KG1 (cell line): ENCODE data around the gene RANBP1.

Source experiments
- DNase-seq: peaks from one replicate; lab custom pipeline; 2025; lab: John Stamatoyannopoulos, UW

RANBP1 gene

DNA sequence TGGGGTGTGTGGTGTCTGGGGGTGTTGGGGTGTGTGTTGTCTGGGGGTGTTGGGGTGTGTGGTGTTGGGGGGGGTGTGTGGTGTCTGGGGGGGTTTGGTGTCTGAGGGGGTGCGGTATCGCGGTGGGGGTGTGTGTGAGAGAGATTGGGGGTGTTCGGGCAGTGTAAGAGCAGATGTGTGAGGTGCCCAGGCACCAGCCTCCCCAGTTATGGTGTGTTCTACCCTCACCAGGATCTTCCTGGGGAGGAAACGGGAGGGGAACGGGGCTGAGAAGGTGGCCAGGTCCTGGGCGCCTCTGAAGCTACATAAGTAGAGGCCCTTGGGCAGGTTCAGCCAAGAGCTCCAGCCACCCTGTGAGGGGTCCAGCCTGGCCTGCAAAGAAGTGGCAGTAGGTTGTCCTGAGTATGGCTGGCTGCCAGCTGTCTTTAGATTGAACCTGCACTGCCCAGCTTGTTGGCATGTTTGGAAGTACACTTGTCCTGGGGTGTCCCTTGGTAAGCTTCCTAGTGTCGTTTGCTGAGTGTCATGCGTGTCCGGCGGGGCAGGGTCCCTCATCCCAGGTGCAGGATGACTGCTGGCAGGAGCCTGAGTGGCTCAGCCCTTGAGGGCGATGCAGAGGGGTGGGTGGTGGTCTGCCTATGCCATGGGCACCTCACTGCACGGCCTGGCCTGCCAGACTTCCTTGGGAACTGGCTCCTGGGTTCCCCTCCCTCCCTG is 7.6 kb downstream of the RANBP1 start:
- no peak for DNase-seq

DNA sequence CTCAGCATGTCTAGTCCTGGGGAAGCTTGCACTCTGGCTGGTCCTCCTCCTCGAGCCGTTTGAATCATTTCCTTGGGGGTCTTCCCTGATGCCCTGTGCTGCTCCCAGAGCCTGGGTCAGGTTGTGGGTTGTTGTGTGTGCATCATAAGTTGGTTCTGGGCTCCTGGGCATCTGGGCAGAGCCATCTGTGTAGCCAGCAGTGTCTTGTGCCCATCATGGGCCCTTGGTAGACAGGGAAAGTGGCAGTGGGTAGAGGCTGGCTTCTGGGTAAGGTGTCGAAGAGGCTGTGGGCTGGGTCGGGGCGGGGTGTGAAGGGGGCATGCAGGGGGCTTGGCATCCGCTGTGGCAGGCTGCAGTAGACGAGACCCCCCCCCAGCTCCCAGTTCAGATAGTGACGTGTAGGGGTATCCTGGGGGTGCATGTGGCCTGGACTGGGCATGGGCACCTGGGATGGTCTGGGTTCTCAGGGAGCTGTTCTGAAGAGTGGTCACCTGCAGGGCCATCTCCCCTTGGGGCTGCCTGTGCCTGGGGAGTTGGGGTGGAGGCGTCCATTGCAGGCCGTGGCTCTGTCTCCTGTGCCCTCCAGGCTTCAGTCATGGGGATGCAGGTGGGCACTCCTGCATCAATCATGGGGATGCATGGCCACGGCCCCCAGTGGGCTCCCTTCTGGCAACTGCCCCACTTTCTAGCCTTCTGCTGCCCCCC is 8.3 kb downstream of the RANBP1 start:
- DNase-seq, result no peak

DNA sequence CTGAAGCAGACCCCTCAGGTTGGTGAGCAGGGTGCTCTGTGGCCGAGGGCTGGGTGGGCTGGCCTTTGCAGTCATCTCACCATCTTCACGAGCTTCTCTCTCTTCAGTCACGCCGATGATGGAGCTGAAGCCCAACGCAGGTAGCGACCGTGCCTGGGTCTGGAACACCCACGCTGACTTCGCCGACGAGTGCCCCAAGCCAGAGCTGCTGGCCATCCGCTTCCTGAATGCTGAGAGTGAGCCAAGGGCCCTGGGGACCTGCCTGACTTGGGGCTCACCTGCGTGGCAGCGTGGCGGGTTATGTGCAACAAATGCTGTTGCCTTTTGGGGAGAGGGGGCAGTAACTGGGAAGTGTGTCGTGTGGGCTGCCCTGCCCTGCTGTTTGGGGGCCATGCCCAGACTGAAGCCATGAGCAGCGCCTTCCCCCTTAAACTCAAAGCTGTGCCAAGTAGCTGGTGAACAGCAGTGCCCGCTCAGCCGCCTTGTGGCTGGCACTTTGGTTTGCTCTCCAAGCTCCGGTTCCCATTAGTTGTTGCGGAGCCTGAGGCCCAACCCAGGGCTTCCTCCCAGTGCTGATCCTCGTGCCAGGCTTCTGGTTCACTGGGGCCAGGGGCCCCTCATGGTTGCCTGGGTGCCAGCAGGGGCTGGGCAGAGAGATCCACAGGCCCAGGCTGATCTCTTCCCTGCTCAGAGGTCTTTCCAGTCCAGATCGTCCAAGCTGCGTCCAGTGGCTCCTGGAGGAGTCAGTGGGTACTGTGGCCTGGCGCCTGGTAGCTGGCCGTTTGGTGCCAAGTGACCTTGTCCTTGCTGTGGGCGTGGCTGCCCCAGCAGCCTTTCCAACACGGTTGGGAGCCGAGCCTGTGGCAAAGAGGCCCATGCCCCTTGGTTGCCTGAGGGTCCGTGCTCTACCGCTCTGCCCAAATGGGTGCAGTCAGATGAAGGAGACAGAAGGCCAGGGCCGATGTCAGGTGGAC is 9.6 kb downstream of the RANBP1 start:
- DNase-seq, result no peak

DNA sequence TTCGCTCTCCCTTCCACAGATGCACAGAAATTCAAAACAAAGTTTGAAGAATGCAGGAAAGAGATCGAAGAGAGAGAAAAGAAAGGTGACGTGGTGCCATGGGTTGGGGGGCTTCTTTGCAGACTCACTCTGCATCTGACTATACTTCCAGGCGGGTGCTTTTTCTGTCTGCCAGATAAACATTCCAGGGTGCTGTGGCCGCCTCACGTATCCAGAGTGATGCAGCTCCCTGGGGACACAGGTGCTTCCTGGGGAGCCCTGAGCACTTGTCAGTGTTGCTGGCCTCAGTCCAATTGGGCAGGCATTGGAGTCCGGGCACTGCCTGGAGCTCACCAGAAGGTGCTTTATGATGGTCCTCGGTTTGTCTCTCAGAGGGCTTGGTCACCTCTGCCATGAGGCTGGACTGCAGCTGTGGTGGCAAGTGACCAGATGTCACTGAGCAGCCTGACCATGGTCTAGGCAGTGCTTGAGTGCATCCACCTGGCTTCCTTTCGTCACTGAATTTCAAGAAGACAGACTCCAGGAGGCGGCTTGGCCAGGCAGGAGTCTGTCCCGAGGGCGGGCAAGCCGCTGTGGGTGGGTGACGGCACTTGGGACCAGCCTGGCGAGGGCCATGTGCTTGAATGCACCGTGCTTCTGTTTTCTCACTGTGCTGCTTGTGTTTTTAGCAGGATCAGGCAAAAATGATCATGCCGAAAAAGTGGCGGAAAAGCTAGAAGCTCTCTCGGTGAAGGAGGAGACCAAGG is 10.6 kb downstream of the RANBP1 start:
- DNase-seq, result no peak

DNA sequence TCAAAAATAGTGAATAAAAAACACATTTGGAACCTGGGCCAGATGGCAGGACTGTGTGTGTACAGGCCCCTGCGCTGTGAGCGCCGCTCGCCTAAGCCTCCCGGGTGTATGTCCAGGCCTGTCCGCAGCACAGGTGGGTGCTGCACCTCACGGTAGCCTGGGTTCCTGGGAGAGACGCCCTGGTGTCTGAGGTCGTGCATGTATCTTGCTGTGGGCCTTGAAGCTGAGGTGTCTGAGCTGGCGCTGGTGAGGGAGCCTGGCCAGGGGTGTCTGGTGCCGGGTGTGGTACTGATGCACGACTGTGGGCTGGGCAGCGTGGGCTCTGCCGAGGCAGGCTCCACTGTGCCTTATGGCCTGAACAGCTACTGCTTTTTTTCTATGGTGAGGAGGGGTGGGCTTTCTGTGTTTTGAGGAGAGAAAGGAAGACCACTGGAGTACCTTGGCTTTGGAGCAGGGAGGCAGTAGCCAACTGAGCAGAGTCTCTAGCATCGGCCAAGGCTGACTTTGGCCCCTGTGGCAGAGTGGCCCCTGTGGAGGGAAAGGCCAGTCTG is 11.5 kb downstream of the RANBP1 start:
- DNase-seq, result no peak

DNA sequence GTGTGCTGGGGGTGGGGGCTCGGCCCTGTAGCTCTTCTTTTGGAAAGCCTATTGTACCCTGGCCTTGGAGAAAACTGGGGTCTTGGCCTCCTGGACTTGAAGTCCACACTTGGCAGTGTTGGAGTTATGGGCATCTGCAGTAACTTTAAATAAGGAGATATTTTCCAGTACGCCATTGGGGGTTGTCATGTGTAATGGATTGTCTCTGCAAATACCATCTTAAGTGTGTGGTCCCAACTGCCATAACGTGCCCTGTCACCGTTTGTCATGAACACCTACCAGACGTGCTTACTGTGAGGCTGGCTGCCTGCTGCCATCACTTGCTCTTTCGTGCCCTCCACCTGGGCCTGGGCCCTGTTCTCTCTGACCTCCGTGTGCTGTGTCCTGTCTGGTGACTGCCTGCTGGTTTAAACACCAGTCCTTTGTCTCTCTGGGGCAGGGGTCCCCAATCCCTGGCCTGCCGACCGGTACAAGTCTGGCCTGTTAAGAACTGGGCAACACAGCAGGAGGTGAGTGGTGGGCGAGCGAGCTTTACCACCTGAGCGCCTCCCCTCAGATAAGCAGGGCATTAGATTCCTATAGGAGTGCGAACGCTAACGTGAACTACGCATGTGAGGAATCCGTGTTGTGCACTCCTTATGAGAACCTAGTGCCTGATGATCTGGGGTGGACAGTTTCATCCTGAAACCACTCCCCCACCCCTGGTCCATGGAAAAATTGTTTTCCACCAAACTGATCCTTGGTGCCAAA is 12.1 kb downstream of the RANBP1 start:
- DNase-seq, result no peak

DNA sequence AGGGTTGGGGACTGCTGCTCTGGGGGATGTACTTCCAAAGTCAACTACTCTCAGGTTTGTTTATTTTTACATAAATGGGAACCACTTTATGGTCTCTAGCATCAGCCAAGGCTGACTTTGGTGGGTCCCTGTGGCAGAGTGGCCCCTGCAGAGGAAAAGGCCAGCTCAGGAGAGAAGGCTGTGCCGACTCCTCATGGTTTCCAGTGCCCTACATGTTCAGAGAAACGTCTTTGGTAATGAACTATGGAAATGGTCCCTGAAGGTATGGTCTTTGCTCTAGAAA is 12.7 kb downstream of the RANBP1 start:
- no peak for DNase-seq

DNA sequence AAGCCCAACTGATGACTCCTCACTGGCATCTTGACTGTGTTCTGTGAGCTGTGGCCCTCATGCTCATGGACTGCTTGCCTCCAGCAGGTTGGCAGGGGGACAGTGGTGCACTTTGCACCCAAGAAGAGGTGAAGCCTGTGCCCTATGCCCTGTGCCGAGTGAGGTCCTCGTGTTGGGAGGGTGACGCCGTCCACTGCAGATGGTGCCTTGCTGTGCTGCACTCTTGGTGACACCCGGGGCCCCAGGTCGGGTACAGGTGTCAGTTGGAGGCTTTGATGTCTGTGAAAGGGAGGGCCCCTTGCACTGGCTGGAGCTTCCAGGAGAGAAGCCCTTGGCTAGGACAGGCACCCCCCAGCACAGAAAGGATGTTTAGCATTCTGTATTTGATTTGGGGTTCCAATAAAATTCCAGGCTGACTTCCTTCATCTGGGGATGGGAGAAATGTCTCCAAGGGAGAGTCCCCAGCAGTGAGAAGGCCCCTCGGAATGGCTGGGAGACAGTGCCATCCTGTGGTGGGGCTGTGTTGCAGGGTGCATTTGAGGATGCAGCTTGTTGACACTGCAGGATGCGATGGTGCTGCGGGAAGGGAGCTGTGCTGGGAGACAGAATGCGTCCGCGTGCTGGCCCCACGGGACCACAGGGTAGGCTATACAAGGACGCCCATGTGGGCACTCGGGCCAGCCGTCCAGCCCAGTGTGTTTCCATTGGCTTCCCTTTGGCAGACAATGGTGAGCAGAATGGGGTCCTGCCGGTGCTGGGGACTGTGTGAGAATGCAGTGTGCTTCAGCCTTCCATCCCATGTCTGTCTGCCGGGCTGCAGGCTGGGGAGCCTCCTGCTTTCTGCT is 13.2 kb downstream of the RANBP1 start:
- no peak for DNase-seq

DNA sequence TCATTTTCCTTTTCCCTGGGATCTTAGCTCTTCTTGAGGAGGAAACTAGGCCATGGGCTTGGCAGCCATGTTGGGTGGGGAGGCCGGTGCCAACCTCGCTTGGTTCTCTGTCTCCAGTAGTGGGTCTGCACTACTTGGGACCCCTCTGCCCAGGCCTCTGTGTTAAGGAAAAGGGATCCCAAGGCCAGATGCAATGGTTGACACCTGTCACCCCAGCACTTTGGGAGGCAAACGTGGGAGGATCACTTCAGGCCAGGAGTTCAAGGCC is 13.8 kb downstream of the RANBP1 start:
- no peak for DNase-seq

DNA sequence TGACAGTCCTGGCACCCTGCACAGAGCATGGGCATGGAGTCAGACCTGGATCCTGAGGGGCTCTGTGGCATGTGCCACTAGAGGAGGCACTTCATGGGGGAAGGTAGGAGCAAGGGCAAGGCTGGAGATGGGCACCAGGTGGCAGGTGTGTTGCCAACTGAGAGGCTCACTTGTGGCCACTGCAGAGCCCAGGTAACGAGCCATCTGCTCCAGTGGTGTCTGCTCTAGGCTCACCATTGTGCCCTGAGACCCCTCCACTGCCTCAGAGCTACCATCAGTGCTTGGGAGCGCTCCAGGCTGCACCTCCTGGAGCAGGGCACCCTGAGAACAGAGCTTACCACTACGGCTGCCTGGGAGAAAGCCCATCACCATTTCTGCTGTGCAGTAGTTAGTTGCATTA is 14.4 kb downstream of the RANBP1 start:
- DNase-seq, result peak; percentile 13

DNA sequence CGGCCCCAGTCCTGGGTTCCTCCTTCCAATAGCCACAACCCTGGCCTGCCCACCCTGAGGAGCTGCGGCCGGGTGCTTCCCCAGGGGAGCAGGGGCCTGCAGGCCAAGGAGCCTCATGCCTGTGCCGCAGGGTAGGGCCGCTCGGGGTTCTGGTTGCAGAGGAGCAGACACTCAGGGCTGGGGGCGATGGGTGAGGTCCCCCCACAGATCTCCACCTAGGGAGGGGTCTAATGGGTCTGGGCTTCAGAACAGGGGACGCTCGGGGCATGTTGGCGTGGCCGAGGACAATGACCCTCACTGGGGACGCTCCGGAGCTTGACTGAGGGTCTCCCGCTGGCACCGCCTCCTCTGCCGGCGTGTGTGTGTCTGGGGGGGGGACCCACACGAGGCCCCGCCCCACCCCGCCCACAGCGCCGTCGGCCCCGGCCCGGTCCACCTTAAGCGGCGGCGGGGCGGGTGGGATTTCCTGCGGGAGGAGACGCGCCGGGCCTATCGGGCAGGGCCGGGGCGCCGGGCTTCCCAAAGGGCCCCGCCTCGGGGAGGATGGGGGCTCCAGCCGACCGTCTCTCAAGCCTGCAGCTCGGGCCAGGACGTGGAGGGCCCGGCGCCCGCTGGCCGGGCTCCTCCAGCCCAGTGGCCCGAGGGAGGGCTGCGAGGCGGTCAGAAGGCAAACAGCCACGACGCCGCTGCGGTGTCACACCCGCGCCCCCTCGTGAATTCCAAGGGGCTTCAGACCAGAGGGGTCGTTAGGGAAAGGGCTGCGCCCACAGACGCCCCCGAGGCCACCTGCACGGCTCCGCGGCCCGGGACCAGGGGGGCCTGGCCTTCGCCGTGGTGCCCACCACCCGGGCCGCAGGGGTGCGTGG is 15.1 kb downstream of the RANBP1 start:
- DNase-seq, result peak; percentile 64

DNA sequence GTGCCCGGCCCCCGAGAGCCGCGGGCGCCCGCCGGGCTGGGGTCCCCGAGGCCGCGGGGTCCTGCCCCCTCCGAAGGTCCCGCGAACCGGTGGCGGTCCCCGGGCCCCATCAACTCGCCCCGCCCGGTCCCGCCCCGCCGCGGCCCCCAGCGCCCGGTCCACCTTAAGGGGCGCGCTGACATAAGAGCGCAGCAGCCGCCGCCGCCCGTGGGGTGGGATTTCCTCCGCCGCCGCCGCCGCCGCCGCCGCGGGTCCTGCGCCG is 15.6 kb downstream of the RANBP1 start, which contains the start of gene ZDHHC8:
ZDHHC8 (plus strand) TSS at position 208 of the 262 bp plus-strand sequence. CDS start 144 bp downstream, outside the sequence.
- DNase-seq, result no peak

DNA sequence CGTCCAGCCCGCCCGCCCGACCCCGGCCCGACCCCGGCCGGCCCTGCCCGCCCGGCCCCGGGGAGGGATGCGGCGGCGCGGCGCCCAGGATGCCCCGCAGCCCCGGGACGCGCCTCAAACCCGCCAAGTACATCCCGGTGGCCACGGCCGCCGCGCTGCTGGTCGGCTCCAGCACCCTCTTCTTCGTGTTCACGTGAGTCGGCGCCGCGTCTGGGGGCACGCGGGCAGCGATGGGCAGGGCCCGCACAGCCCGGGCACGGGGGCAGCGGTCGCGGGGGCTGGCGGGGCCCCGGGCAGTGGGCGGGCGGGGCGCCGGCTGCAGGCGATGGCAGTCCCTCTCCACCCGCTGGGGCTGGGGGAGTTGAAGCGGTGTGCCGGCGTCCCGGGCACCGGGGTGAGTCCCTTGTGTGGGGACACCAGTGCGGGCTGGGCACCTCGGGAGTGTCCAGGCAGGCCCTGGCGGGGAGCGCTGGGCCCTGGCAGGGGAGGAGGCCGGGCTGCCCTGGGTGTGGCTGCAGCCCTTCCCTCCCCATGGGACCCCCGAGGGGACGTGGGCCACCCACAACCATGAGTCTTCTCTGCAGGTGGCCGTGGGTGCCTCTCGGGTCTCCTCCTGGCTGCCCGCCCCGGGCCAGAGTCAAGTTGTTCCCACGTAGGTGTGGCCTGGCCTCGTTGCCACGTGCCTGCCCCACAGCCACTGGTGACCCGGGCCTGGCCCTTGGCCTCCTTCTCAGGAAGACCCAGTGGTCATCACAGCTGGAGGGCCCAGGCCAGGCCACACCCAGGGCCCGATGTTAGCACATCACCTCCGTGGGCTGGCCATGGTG is 16.2 kb downstream of the RANBP1 start:
- no peak for DNase-seq

DNA sequence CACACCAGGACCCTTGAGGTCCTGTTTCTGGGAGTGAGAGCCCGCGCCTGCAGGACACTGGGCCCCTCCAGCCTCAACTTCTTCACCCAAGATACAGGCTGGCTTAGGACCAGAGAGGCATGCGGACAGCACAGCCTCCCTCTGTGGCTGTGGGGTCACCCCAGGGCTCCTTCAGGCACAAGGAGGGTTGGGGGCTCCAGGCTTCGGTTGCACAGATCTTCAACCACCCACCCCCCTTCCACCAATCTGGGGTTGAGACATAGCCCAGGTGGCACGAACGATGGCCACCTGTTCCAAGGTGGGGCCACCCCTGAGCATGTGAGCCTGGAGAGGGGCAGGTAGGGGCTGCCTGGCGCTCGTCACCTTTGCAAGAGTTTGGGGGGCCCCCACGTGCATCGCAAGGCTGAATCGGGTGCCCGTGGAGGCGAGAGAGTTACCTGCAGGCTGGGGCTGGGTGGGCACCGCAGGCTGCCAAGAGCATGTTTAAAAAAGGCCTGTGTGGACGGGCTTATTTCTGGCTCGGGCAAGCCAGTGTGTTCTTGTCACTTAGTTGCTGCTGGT is 16.9 kb downstream of the RANBP1 start:
- no peak for DNase-seq

DNA sequence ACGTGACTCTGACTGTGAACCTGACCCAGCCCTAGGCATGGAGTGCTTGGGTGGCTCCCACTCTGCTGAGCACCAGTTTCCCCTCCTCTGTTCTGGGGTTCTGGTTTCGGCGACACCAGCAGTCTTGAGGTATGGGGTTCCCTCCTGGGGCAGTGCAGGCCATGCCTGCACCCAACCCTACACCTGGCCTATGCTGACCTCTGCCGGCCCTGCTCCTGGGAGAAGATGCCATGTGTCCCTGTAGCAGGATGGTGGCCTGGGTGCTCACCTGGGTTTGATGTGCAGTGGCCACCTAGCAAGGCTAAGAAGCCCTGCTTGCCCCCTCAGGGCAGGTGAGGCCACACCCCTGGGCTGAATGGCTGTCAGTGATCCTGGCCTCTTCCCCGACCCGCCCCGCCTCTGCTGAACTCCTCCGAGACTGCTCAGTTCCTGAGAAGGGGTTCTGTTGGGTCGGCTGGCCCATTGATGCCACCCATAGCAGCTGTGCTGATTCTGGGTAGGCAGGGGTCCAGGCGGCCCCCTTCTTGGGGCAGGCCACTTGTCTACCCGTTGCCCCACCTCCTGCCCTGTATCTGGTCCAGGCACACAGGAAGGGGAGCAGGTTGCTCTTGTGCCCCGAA is 18.1 kb downstream of the RANBP1 start:
- DNase-seq, result no peak

DNA sequence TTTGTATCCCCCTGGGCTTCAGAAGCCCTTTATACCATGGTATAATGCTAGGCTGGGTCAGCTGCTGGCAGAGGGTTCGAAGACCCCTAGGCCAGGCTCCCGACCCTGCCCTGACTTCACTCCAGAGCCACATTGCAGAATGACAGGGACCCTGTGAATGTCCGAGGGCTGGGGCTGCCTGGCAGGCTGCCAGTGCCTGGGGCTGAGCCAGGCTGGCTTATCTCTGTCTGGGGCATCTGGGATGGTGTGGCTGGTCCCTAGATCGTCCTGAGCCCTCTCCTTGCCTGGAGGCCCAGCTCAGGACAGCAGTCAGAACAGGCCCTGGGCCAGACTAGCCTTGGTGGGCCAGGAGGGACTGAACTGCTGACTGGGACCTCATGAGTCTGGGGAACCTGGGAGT is 19.4 kb downstream of the RANBP1 start:
- no peak for DNase-seq

DNA sequence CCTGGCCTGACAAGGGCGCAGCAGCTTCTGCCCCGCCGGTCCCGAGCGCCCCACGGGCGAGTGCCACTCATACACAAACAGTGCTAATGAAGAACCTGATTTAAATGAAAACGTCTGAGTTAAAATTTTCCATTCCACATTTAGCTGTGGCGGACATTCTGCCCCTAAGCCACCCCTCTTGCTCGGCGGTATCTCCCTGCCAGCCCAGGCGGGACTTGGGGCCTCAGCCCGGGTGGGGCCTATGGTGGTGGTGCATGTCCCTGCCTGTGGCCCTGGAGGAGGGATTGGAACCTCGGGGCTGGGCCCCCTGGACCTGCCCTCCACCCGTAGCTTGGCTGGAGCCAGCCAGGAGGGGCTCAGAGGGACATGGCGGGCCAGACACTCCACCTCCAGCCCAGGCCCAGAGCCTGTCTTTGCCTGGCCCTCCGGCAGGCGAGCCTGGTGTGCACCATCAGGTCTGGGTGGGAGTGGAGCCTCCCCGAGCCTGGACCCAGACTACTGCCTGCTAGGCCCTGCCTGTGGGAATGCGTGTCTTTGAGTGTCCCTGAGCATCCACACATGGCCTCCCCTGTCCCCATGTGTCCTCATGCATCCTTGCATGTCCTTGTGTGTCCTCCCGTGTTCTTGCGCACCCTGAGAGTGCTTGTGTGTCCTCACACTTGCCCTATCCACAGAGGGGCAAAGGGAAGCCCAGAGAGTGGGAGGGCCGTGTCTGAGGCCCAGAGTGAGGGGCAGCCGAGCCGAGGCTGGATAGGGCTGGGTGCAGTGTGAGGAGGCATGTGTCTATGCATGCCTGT is 20.1 kb downstream of the RANBP1 start:
- DNase-seq, result no peak
